Activated T-helper 2 cell treated with anti-CD3 and anti-CD28 coated beads, Interferon-gamma antibody, Interleukin-2, Interleukin-4, amounts not matched to agents 10 μg/mL and 5 μg/mL and 100 μg/mL, durations not matched to agents 14 hours and 24 hours and 36 hours (primary cell): ENCODE measurements around the gene SKI. TPM values are rescaled to one million over a fixed set of nuclear protein-coding genes. Genes with fewer than 3 reads are reported as not detected.

Source experiments
- DNase-seq: peaks from one replicate; pipeline ENCODE4 v3.0.0; 2021; ENCODE audit warnings: low spot score
- H3K27ac Mint-ChIP-seq: one replicate; pipeline ENCODE4 v1.8.0; 2021; ENCODE audit warnings: mixed read lengths
- H3K27me3 Mint-ChIP-seq: one replicate; pipeline ENCODE4 v1.8.0; 2021; ENCODE audit warnings: low read depth, mixed read lengths
- H3K36me3 Mint-ChIP-seq: one replicate; pipeline ENCODE4 v1.8.0; 2021; ENCODE audit warnings: low read depth, mixed read lengths
- H3K4me1 Mint-ChIP-seq: one replicate; pipeline ENCODE4 v1.8.0; 2021; ENCODE audit warnings: low read depth, mixed read lengths
- H3K4me3 Mint-ChIP-seq: one replicate; pipeline ENCODE4 v1.8.0; 2021; ENCODE audit warnings: low read depth, mild to moderate bottlenecking, moderate library complexity, mixed read lengths
- H3K9me3 Mint-ChIP-seq: one replicate; pipeline ENCODE4 v1.8.0; 2021; ENCODE audit warnings: mixed read lengths
- intact Hi-C: fragments of 100-400 bp; cut with micrococcal nuclease; formaldehyde crosslinking; loops from one replicate; pipeline ENCODE4 v1.15.1; 2023
- total RNA-seq: library from RNA; stranded (reverse); gene quantifications from 2 replicates; pipeline ENCODE4 v1.2.3, GENCODE V29; 2022

Gene SKI
- total RNA-seq, 1 donor from 2014 or later, result 37.0 TPM

DNA sequence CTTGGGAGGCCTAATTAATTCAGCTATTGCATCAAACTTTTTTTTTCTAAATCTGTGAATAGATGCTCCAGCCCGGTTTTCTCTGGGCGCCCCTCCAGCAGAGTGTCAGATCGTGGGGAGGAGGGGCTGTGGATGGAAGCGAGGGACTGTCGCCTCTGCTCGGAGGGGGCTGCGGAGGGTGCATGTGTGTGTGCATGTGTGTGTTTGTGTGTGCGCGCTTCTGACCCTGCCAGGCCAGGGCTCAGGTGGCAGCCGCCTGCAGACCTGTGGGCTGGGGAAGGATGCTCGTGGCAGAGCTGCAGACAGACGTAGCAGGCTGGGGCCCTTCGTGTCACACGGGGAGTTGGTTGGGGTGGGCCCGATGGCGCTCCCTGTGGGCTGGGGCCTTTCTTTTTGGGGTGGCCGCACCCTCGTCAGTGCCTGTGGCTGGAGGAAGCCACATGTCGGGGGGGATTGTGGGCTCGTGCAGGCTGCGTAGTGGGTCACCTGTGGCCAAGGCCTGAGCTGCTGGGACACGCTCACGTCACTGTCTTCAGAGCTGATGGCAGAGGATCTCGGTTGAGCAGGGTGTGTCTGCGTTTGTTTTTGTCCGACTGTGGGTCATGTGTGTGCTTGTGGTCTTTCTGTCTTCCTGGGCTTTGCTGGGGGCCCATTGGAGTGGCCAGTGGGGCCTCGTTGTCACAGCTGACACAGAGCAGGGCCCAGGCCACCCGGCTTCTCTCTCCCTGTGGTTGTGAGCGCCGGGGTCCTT is 2.8 kb downstream of the SKI start:
- peaks cover 37% of the 10 kb centered on the region for H3K36me3 Mint-ChIP-seq

DNA sequence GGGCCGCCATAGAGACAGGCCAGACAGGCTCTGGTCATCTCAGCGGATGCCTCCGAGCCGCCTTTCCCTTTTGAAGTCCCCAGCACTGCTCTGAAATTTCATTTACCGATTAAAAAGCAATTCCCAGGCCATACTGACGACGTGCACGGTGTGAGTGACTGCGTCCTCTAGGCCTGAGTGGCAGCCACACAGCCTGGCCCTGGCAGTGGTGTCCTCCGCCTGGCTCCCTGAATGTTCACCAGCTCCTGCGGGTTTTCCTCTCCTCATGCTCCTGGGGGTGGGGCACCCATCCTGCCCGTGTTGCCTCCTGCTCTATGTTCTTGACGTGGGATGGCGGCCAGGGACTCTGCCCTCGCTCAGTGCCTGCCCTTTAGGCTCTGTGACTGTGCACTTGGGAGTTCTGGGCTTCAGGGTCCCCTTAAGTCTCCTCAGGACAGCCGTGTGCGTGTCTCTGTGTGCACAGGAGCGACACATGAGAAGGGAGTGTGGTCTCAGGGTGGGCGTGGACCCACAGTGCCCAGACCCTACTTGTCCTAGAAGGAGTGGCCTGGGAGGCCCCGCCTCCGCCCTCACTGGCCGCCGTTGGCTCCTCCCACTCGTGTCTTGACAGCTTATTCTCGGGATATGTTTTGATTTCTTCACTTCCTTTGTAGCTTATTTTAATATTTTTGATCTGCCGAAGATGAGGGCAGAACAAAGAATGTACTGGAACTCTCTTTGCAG is 3.6 kb downstream of the SKI start:
- Mint-ChIP-seq H3K27me3 (no peaks in the 10 kb centered on the region), H3K36me3 (peaks cover 39% of the 10 kb centered on the region), H3K4me1 (peaks cover 49% of the 10 kb centered on the region)

More for the DNA sequence above, 2.8 kb downstream of the SKI start:
- intact Hi-C loops, result no loop called here
- peak; percentile 49 for DNase-seq
- Mint-ChIP-seq H3K9me3 (no peaks in the 10 kb centered on the region), H3K4me3 (peak overlapping the region; percentile 92), H3K27ac (peak overlapping the region; percentile 84), H3K4me1 (peaks cover 42% of the 10 kb centered on the region), H3K27me3 (peaks cover 2% of the 10 kb centered on the region)

DNA sequence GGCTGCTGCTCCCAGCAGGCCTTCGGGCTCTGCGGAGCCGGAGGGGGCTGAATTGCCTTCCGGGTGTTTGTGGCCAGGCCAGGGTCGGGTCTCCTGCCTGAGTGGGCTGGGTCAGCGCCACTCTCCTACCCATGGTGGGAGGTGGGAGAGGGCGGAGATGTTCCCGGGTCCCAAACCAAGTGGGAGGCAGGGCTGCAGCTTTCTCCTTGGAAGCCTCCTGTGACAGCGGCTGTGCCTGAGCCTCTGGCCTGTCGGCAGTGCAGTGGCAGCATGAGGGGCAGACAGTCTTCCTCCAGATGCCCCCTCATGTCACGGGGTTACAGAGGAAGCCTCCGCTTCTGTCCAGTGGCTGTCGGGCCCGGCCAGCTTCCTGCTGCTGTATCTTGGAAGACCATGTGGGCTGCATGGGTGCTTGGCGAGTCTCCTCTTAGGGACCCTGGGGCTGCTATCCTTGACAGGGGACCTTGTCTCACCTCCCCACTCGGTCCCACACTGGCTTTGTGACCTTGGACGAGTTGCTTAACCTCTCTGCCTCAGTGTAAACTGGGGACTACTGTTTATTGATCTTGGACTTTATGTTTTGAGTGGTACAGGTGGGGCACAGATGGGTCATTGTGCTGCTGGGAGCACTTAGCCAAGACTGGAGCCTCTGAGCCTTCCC is 4.3 kb downstream of the SKI start:
- H3K27ac Mint-ChIP-seq, result peak overlapping the region; percentile 84
- intact Hi-C loops, result loop anchor here (2.0 kb wide), 1 partner anchor 58 kb away; no protein-coding TSS in a partner anchor
- H3K27me3 Mint-ChIP-seq, result no peaks in the 10 kb centered on the region
- peak overlapping the region; percentile 92 for H3K4me3 Mint-ChIP-seq
- DNase-seq, result no peak
- H3K36me3 Mint-ChIP-seq, result peaks cover 43% of the 10 kb centered on the region
- no peaks in the 10 kb centered on the region for H3K9me3 Mint-ChIP-seq
- peaks cover 56% of the 10 kb centered on the region for H3K4me1 Mint-ChIP-seq

More for the DNA sequence above, 3.6 kb downstream of the SKI start:
- H3K9me3 Mint-ChIP-seq, result no peaks in the 10 kb centered on the region
- intact Hi-C loops, result loop anchor here (2.0 kb wide), 1 partner anchor 59 kb away; no protein-coding TSS in a partner anchor
- H3K4me3 Mint-ChIP-seq, result peak overlapping the region; percentile 92
- peak; percentile 72 for DNase-seq
- peak overlapping the region; percentile 84 for H3K27ac Mint-ChIP-seq

DNA sequence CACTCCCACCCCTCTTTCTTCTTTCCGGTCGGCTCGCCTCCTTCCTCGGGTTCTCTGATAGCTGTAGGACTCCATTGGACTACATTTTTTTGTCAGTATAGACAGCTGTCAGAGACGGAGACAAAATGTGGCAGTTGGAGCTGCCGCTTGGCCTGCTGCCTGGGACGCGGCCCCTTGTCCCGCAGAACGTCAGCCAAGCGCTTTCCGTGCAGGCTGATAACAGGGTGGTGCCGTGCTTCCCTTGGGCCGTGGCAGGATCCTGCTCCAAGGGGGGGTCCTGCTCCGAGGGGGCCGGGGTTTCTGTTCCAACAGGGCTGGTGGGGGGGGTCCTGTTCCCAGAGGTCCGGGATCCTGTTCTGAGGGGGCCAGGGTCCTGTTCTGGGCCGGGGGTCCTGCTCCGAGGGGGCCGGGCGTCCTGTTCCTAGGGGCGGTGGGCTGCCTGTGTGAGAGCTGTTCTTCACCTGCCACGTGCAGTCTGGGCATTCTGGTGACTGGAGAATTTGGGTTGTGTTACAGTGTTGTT is 4.9 kb downstream of the SKI start:
- peak overlapping the region; percentile 92 for H3K4me3 Mint-ChIP-seq
- peaks cover 44% of the 10 kb centered on the region for H3K36me3 Mint-ChIP-seq
- peaks cover 59% of the 10 kb centered on the region for H3K4me1 Mint-ChIP-seq
- no peaks in the 10 kb centered on the region for H3K9me3 Mint-ChIP-seq
- DNase-seq, result no peak
- peak overlapping the region; percentile 30 for H3K27ac Mint-ChIP-seq
- intact Hi-C loops, result loop anchor here (2.0 kb wide), 1 partner anchor 58 kb away; no protein-coding TSS in a partner anchor
- no peaks in the 10 kb centered on the region for H3K27me3 Mint-ChIP-seq

DNA sequence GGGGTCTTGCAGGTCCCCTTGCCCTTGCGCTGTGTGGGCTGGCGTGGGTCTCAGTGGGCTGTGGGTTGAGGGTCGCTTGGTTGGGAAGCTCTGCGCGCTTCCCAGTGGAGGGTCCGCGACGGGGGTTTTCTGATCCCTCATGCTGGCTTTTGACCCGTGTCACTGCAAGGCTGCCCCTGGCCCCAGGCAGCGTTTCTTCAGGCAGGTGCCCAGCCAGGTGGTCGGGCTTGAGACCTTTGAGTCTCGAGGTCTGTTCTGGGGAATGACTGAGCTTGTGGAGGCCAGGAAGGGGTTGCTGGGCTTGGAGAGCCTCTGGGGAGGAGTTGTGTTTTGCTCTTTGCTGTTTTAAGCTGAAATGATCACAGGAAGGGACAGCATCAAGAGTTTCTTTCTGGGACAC is 5.3 kb downstream of the SKI start:
- Mint-ChIP-seq H3K4me3 (peak overlapping the region; percentile 92), H3K27me3 (no peaks in the 10 kb centered on the region), H3K4me1 (peaks cover 59% of the 10 kb centered on the region), H3K27ac (no peak overlapping the region), H3K9me3 (no peaks in the 10 kb centered on the region), H3K36me3 (peaks cover 44% of the 10 kb centered on the region)
- DNase-seq, result no peak
- intact Hi-C loops, result loop anchor here (2.0 kb wide), 1 partner anchor 57 kb away; no protein-coding TSS in a partner anchor

DNA sequence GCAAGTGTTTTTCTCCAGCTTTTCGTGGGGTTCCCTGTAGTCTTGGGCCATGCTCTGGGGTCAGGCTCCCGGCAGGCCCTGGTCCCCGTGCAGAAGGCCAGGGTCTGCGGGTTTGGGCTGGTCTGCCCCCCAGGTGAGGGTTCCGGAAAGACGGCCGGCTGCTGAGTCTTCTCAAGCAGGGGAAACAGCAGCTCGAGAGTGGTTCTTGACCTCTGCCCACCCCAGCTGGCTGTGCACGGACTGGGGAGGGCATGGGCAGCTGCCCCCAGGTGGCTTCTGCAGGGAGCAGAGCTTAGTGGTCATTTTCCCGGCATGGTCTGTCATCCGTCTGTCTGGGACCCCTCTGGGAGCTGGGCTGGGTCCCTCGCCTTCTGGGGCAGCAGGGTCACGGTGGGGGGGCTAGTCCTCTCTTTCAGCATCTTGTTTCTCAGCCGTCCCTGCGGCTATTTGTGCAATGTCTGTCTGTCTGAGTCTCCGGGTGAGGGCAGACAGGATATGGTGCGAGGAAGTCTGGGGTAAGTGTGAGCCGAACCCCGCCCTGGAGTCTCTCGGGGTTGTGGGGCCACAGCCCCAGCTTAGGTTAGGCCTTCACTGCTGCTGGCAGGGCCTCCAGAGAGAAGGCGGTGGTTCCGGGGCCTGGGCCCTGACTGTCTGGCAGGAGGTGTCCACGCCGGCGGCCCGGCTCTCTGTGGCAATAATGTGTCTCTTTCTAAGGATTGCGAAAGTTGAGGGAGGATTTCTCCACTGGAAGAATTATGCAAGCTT is 6.1 kb downstream of the SKI start:
- peak overlapping the region; percentile 92 for H3K4me3 Mint-ChIP-seq
- DNase-seq, result peak; percentile 66
- H3K36me3 Mint-ChIP-seq, result peaks cover 43% of the 10 kb centered on the region
- intact Hi-C loops, result loop anchor here (2.0 kb wide), 2 partner anchors 57 to 67 kb away; no protein-coding TSS in a partner anchor
- H3K9me3 Mint-ChIP-seq, result no peaks in the 10 kb centered on the region
- H3K27ac Mint-ChIP-seq, result peak overlapping the region; percentile 81
- H3K4me1 Mint-ChIP-seq, result peaks cover 62% of the 10 kb centered on the region
- H3K27me3 Mint-ChIP-seq, result no peaks in the 10 kb centered on the region

DNA sequence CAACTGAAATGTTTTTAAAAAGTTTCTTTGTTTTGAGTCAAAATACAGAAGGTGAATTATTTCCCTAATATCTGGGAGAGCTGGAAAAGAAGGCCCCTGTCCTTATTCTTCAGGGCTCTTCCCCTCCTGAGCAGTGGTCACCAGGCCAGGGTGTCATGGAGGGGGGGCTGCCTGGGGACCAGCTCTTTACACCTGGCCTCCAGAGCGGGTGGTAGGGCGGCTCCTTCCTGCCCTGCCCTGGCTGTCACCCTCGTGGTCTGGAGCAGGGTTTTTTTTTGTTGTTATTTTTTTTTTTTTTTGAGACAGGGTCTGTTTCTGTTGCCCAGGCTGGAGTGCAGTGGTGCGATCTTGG is 6.6 kb downstream of the SKI start:
- intact Hi-C loops, result loop anchor here (2.0 kb wide), 1 partner anchor 66 kb away; no protein-coding TSS in a partner anchor
- Mint-ChIP-seq H3K27me3 (no peaks in the 10 kb centered on the region), H3K4me1 (peaks cover 66% of the 10 kb centered on the region), H3K36me3 (peaks cover 40% of the 10 kb centered on the region), H3K9me3 (no peaks in the 10 kb centered on the region), H3K4me3 (peak overlapping the region; percentile 92), H3K27ac (peak overlapping the region; percentile 81)
- no peak for DNase-seq

DNA sequence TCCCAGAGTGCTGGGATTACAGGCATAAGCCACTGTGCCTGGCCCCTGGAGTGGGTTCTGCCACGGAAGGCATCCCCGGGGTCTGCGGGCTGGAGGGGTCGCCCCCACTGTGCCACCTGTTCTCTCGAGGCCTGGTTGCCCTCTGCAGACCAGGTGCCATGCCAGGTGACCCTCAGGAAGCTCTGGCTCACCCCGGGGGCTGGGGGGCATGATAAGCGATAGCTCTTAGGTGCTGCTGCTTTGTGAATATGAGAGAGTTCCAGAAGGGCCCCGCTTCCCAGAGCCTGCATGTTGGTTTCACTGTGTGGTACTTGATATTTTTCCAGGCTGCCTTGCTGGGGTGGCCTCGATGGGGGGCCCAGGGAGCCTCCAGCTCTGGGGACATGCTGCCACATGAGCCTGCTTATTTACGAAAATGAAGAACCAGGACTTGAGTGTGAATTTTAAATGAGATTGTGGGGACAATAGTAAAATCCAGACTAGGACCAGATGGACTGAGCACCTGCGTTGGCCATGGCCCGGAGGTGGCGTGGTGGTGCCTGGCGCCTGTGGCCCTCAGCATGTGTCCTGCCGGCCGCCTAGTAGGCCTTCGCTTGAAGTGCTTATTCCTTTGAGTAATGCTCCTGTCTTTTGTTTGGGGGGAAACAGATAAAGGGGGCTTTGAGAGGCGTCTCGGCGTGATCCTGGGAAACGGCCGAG is 7.3 kb downstream of the SKI start:
- intact Hi-C loops, result loop anchor here (2.0 kb wide), 1 partner anchor 65 kb away; no protein-coding TSS in a partner anchor
- H3K4me3 Mint-ChIP-seq, result peak overlapping the region; percentile 37
- H3K4me1 Mint-ChIP-seq, result peaks cover 73% of the 10 kb centered on the region
- DNase-seq, result no peak
- H3K36me3 Mint-ChIP-seq, result peaks cover 39% of the 10 kb centered on the region
- H3K27me3 Mint-ChIP-seq, result no peaks in the 10 kb centered on the region
- peak overlapping the region; percentile 48 for H3K27ac Mint-ChIP-seq
- no peaks in the 10 kb centered on the region for H3K9me3 Mint-ChIP-seq

DNA sequence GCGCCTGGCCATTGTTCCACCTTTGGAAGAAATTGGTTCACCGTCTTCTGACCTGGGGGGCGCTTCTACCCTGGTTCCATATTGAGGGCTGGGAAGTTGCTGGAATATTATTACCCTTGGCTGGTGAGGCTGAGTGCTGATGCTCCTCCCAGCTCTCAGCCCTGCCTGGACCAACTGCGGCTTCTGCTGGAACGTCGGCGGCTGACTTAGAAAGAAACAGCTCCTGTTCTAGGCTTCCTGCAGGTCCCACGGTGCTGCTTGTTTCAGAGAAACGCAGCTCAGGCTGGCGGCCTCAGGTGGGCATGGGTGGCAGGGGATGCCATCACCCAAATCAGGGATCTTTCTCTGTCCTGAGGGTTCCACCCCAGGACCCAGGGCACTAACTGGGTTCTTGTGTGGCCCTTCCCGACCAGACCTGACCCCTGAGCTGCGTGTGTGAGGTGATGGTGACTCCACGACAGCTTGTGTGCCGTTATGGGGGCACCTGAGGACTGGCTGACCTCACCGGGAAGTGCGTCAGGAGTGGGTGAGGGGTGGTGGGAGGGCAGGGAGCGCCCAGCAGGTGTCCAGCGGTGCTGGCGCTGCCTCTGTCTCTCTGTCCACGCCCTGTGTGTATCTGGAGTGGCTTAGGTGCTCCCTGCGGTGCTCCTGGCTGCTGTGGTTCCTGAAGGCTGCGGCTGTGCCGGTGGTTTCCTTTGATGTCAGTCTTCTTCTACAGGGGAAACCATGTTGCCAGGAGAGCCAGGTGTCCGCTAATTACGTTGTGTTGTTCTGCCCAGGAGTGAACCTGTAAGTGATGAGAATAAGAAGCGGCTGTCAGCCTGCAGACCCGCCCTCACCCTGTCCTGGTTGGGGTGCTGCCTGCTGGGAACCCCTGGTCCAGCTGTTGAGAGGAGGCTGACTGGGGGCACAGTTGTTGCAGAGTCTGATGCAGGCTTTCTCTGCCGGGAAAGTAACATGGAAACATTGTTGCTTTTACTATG is 8.9 kb downstream of the SKI start:
- Mint-ChIP-seq H3K27ac (no peak overlapping the region), H3K9me3 (no peaks in the 10 kb centered on the region), H3K27me3 (no peaks in the 10 kb centered on the region), H3K36me3 (peaks cover 34% of the 10 kb centered on the region), H3K4me1 (peaks cover 68% of the 10 kb centered on the region), H3K4me3 (peak overlapping the region; percentile 51)
- intact Hi-C loops, result no loop called here
- DNase-seq, result no peak

DNA sequence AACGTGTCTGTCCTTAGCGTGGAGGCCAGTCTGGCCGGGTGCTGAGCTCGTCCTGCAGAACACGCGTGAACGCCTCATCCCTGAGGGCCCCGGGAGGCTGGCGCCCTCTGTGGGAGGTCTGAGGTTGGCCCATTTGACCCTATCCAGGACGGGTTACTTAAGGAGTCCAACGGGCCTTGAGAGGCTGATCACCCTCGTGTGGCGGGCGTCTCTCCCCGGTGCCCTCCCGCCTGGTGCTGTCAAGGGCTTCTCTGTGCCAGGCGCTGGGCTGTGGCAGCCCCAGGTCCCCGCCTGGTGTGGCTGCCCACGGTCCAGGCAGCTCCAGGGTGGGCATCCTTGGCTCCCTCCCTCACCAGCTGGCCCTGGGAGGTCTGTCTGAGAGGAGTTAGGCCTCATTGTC is 9.7 kb downstream of the SKI start:
- intact Hi-C loops, result no loop called here

More for the DNA sequence above, 9.7 kb downstream of the SKI start:
- Mint-ChIP-seq H3K9me3 (no peaks in the 10 kb centered on the region), H3K27ac (no peak overlapping the region), H3K4me1 (peaks cover 65% of the 10 kb centered on the region), H3K36me3 (peaks cover 40% of the 10 kb centered on the region), H3K4me3 (peak overlapping the region; percentile 51), H3K27me3 (no peaks in the 10 kb centered on the region)
- no peak for DNase-seq
